HK-2 (cell line): Measurements from ENCODE around the gene SIRT7.
A peak's percentile ranks its signal among the peaks of the same experiment; 100 is the strongest.

Experiments
- DNase-seq: peaks from one replicate; pipeline ENCODE4 v3.0.0-alpha.2; 2018; ENCODE audit not compliant: unreplicated experiment

The SIRT7 gene

GRCh38 chr17:81932333-81932983, 14.5 kb upstream of the SIRT7 start:
- DNase-seq = no peak

- DNase-seq = no peak
Observed at GRCh38 chr17:81931557-81932332, 13.8 kb upstream of the SIRT7 start.

- DNase-seq = no peak
Observed at GRCh38 chr17:81931189-81931556, 13.2 kb upstream of the SIRT7 start.

- DNase-seq = no peak
Observed at GRCh38 chr17:81930142-81931125, 12.5 kb upstream of the SIRT7 start.

GRCh38 chr17:81929253-81930141, 11.5 kb upstream of the SIRT7 start:
- no peak for DNase-seq

GRCh38 chr17:81928544-81929252, 10.7 kb upstream of the SIRT7 start:
- DNase-seq = no peak

- DNase-seq = peak; percentile 94
Observed at GRCh38 chr17:81927653-81928543, 9.9 kb upstream of the SIRT7 start, which contains the start of gene MAFG. Gene MAFG, minus strand, starts transcription at chr17:81927735. Its CDS starts 4,550 bp downstream, at chr17:81923185.

GRCh38 chr17:81927152-81927652, 9.2 kb upstream of the SIRT7 start:
- no peak for DNase-seq

GRCh38 chr17:81926451-81927151, 8.6 kb upstream of the SIRT7 start:
- DNase-seq = peak; percentile 81

GRCh38 chr17:81925860-81926450, 8.0 kb upstream of the SIRT7 start:
- no peak for DNase-seq

- no peak for DNase-seq
Observed at GRCh38 chr17:81924557-81925532, 6.9 kb upstream of the SIRT7 start.

- DNase-seq = peak; percentile 89
Observed at GRCh38 chr17:81923302-81924260, 5.6 kb upstream of the SIRT7 start.

GRCh38 chr17:81922566-81923301, 4.8 kb upstream of the SIRT7 start:
- DNase-seq = no peak

GRCh38 chr17:81921996-81922565, 4.1 kb upstream of the SIRT7 start:
- DNase-seq = no peak

GRCh38 chr17:81921537-81921862, 3.5 kb upstream of the SIRT7 start:
- no peak for DNase-seq
